GM21381 (cell line): ENCODE measurements around the gene PILRA.
A peak's percentile ranks its signal among the peaks of the same experiment; 100 is the strongest.

Source experiments
- ATAC-seq: cut with Tn5 transposase; IDR thresholded peaks from one replicate; pipeline ENCODE4 v1.9.1; 2021; ENCODE audit warnings: mild to moderate bottlenecking, moderate library complexity; ENCODE audit not compliant: unreplicated experiment

Gene PILRA

DNA sequence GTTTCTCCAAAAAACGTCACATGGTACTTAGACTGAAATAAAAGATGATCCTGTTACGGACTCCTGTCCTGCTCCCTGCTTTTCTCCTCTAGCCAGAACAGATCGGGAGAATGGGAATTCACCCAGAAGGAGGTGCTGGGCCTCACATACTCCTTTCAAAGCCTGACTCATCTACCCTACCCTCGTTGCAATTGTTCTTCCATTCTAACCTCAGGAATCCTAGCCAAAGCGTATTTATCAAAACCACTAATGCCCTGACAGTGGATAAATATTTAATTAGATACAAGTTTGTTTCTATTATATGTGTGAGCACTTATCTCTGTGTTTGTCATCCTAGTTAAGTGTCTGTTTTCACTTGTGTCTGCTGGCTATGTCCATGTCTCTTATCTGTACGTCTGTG is 33.5 kb downstream of the PILRA start:
- ATAC-seq: no peak

- ATAC-seq: no peak
Measured at GRCh38 chr7:100407285-100408180, 34.2 kb downstream of the PILRA start.

DNA sequence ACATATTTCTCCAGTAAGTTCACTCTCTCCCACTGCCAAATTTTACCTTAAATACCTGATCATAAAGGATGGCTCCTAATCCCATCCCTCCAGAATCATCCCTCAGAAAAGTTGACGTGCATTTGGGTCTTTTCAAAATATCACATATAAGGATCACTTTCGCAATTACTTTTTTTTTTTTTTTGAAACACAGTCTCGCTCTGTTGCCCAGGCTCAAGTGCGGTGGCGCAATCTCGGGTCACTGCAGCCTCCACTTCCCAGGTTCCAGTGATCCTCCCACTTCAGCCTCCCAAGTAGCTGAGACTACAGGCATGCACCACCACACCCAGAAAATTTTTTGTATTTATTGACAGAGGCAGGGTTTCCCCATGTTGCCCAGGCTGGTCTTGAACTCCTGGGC is 37.8 kb downstream of the PILRA start:
- no peak for ATAC-seq

DNA sequence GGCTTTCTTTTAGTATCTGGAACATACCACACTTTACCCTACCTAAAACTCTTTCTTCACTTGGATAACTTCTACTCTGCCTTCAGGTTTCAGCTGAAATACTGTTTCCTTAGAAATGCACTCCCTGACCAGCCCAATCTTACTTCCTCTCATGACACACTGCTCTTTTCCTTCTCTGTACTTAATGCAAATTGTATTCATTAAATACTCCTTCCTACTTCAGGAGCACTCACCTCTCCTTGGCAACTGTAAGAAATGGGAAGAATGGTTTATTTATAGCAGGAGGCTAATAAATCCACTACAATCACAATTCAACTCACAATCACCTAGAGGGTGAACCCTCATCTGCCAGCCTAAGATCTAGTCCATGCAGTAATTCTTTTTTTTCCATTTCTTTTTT is 40.1 kb downstream of the PILRA start:
- no peak for ATAC-seq

GRCh38 chr7:100413889-100414288 is 40.6 kb downstream of the PILRA start:
- no peak for ATAC-seq

GRCh38 chr7:100415448-100415847 is 42.2 kb downstream of the PILRA start:
- no peak for ATAC-seq

- no peak for ATAC-seq
Measured at GRCh38 chr7:100418930-100419659, 45.8 kb downstream of the PILRA start.

GRCh38 chr7:100419660-100420226 is 46.5 kb downstream of the PILRA start:
- ATAC-seq: no peak

GRCh38 chr7:100423315-100423714 is 50.0 kb downstream of the PILRA start:
- ATAC-seq: no peak

DNA sequence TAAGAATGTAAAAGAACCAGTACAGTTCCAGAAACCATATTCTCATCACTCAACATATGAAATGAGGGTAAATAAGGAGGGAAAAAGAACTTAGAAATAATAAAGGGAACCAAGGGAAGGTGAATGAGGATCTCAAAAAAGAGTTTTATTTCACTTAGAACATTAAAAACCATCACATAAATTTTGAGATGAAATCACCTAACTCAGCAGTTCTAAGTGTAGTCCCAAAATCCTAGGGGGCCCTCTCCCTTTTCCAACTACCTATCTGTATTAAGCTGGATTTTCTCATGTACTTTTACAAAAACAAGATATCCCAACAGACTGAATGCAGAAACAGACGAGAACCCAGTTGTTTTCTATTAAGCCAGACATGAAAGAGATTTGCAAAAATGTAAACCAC is 52.1 kb downstream of the PILRA start:
- no peak for ATAC-seq

- no peak for ATAC-seq
Measured at GRCh38 chr7:100426516-100426915, 53.2 kb downstream of the PILRA start.

GRCh38 chr7:100427762-100428198 is 54.5 kb downstream of the PILRA start:
- no peak for ATAC-seq

DNA sequence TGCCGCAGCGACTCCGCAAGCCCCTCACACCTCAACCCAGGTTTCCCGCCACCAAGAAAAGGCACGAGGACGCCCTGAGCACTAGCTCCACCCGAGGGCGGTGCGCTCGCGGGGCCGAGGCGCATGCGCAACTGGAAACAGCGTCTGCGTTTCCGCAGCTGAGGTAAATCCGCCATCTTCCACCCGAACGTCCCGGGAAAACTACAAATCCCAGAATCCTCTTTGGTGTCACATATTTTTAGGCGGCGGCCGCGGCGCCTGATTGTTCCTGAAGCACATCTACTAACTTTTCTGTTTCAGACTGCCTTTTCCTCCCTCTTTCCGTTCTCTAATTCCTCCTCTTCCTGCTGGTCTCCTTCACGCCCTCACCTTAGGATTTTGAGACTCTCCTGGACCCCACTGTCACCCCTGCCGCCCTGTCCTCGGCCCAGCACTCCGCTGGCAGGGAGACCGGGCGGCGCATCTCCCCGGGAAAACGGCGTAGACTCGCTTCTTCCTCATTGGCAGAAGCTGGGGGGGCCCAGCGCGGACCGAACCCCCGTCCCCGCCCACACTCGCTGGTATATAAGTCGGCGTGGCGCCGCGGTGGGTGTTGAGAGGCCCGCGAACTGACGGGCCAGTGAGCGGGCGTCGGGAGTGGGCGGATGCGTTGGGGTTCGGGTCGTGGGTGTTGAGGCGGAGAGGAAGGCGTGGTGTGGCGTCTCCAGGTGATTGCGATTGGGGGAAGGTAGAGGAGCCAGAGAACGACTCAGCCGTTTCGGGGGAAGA is 55.1 kb downstream of the PILRA start, which contains the start of gene ZCWPW1:
Gene ZCWPW1 (minus strand): TSS at position 505 of the 768 bp plus-strand sequence. CDS start 8,054 bp downstream, outside the sequence.
- ATAC-seq: peak; percentile 42

GRCh38 chr7:100428967-100429636 is 55.8 kb downstream of the PILRA start:
- peak; percentile 40 for ATAC-seq

DNA sequence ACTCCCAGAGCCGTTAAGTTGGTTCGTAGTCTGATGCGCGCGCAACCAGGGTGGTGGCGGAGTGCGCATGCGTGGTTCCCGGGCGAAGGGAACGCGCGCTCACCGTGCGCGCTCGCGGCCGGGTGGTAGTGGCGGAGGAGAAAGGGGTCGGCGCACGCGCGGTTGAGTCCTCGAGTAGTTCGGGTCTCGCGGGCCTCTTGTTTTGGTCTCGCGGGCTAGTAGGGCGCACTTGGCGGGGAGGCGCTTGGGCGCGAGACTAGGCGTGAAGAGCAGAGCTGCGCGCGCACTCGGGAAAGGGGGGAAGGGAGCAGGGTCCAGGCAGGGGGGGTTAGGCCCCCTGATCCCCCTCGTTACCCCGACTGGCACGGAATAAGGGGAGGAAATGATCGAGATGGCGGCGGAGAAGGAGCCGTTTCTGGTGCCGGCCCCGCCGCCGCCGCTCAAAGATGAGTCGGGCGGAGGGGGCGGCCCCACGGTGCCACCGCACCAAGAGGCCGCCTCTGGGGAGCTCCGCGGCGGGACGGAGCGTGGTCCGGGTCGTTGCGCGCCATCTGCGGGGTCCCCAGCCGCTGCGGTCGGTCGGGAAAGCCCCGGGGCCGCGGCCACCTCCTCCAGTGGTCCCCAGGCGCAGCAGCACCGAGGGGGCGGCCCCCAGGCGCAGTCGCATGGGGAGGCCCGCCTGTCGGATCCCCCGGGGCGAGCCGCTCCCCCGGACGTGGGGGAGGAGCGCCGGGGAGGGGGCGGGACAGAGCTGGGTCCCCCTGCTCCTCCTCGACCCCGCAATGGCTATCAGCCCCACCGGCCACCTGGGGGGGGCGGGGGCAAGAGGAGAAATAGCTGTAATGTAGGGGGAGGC is 56.6 kb downstream of the PILRA start, which contains the start of gene MEPCE:
Gene MEPCE (plus strand): TSS at position 195 of the 856 bp plus-strand sequence. CDS start 188 bp downstream, at position 383.
- peak; percentile 37 for ATAC-seq

GRCh38 chr7:100430493-100431285 is 57.4 kb downstream of the PILRA start:
- no peak for ATAC-seq

GRCh38 chr7:100431286-100431735 is 58.0 kb downstream of the PILRA start:
- ATAC-seq: no peak

- no peak for ATAC-seq
Measured at GRCh38 chr7:100432053-100432452, 58.8 kb downstream of the PILRA start.
